Stomach (tissue), 9 donors: Measurements from ENCODE around the gene IL17RB. TPM values are rescaled to one million over a fixed set of nuclear protein-coding genes. Genes with fewer than 3 reads are reported as not detected.

Source experiments
- DNase-seq, 2 donors: peaks; one replicate each; pipeline versions ENCODE4 v3.0.0 to v3.0.0-alpha.2; 2013 to 2019
- H3K27ac ChIP-seq, 5 donors: fragments of 200-600 bp in 4 of 5; sonication (generic) in 4 of 5; one replicate each; pipeline ENCODE4 v1.5.1; 2013 to 2019; ENCODE audit warnings: mild to moderate bottlenecking in 1 of 5, moderate library complexity in 1 of 5
- H3K27me3 ChIP-seq, 3 donors: fragments of 200-600 bp; sonication (generic); one replicate each; pipeline ENCODE4 v1.5.1; 2017 to 2019; ENCODE audit warnings: mixed run types in 1 of 3
- H3K36me3 ChIP-seq, 4 donors: fragments of 200-600 bp; sonication (generic); 1 replicate in 3 of 4; 2 replicates in 1 of 4; pipeline ENCODE4 v1.5.1; 2016 to 2019
- H3K4me1 ChIP-seq, 4 donors: fragments of 200-600 bp; sonication (generic); one replicate each; pipeline ENCODE4 v1.5.1; 2016 to 2019
- H3K4me3 ChIP-seq, 4 donors: fragments of 200-600 bp; sonication (generic) in 3 of 4; one replicate each; pipeline ENCODE4 v1.5.1; 2016 to 2019; ENCODE audit warnings: mild to moderate bottlenecking in 1 of 4
- H3K9me3 ChIP-seq, 4 donors: fragments of 200-600 bp; sonication (generic); one replicate each; pipeline ENCODE4 v1.5.1; 2016 to 2019
- EP300 ChIP-seq: sonication (generic); formaldehyde crosslinking; IDR thresholded peaks from one replicate; pipeline ENCODE4 v1.6.1; 2017; ENCODE audit warnings: antibody characterized with exemption
- POLR2A ChIP-seq, 4 donors: fragments of 450-650 bp; IDR thresholded peaks; one replicate each; pipeline ENCODE4 v1.6.1; 2016; ENCODE audit warnings: antibody characterized with exemption in 4 of 4, control low read depth in 2 of 4, mild to moderate bottlenecking in 1 of 4, moderate library complexity in 1 of 4
- POLR2AphosphoS5 ChIP-seq, 3 donors: sonication (generic); formaldehyde crosslinking; IDR thresholded peaks; one replicate each; pipeline ENCODE4 v1.6.1; 2016; ENCODE audit warnings: antibody characterized with exemption in 3 of 3
- WGBS, 5 donors: extraction: QIAGEN DNeasy Blood & Tissue Kit in 3 of 5; methylation state at CpG; one replicate each; pipeline versions ENCODE4 v1.1.5 to v1.1.7; 2013 to 2018; 5-methylcytosine and 5-hydroxymethylcytosine counted together
- intact Hi-C: fragments of 100-400 bp; cut with DNase I; formaldehyde crosslinking; loops from one replicate; pipeline ENCODE4 v1.15.1; 2023; ENCODE audit warnings: low total_unique reads
- polyA plus RNA-seq, 3 donors: library from polyadenylated mRNA; stranded (reverse); fragments of 200-250 nt; gene quantifications; one replicate each; pipeline ENCODE4 v1.2.3, GENCODE V29; 2013
- total RNA-seq, 5 donors: library from RNA; depleted of rRNA; stranded (reverse); fragments of >200 nt; gene quantifications; one replicate each; pipeline versions ENCODE4 v1.1.0 to v1.2.3, GENCODE V29; 2014 to 2016
- TF ChIP-seq, protein P1 (sequence below), 7 experiments: fragments of 450-650 bp in 4 of 7; fragments of 200-600 bp in 3 of 7; sonication (generic) in 3 of 7; IDR thresholded peaks; one replicate each; pipeline ENCODE4 v1.5.1; 2016 to 2019; ENCODE audit warnings: antibody characterized with exemption in 7 of 7, control low read depth in 2 of 7, mild to moderate bottlenecking in 1 of 7
- donor health status: healthy with polysubstance abuse.
- donor health status: Bipolar disorder and iron deficiency.
- donor health status: healthy.

IL17RB gene
- total and polyA plus RNA-seq, 8 donors = 0.61 to 34.2 (median 3.5) TPM

DNA sequence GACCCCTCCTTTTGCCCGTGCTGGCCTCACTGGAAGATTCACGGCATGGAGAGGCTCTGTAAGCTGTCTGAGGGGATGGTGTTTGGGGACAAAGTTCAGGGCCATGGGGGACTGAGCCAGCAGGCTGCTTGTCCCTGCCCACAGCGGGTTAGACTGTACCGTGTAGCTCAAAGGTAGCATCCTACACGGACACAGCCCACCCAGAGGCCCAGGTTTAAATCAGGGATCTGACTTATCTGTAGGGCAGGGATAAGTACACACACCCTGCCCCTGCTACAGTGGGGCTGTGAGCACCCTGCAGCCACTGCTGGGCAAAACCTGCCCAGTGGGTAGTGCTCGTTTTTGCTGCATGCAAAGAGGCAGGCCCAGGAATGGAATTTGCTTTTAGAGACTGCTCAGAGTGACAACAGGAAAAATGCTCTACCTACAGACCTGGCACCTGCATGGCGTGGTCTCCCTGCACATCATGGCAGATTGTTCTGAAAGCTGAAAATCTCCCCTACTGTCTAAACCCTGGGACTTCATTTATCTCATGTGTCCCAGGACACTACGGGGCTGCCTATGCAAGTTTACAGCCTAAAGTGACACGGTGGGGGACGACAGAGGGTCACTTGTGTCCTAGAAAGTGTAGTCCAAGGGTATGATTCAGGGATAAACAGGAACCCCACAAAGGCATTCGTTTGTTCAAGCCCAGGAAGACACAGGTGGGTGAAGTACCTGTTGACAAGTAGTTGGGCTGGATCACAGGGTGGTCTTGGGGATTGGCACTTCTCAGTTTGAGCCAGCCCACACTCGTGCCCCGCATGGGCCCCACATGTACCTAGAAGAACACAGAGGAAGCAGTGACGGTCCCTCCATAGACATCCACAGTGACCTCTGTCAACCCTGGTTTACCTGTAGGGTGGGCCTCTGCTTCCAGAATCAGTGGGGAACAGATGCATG, 27.9 kb upstream of the IL17RB start:
- Histone ChIP-seq H3K4me3 (no peak overlapping the region), H3K27ac (no peak overlapping the region), H3K4me1 (no peaks in the 10 kb centered on the region), H3K36me3 (peaks cover 9 to 78% (median 75%) of the 10 kb centered on the region in 4 donors), H3K9me3 (no peaks in the 10 kb centered on the region), H3K27me3 (no peaks in the 10 kb centered on the region)
- 72 to 79% (median 79%) methylated on average over 12 to 14 of the region's 14 CpGs for WGBS, 5 donors
- intact Hi-C loops = no loop called here
- TF ChIP-seq POLR2AphosphoS5 (IDR thresholded peaks at IDR 0.05) (no peak), EP300 (no peak)
- TF ChIP-seq, protein P1, sequence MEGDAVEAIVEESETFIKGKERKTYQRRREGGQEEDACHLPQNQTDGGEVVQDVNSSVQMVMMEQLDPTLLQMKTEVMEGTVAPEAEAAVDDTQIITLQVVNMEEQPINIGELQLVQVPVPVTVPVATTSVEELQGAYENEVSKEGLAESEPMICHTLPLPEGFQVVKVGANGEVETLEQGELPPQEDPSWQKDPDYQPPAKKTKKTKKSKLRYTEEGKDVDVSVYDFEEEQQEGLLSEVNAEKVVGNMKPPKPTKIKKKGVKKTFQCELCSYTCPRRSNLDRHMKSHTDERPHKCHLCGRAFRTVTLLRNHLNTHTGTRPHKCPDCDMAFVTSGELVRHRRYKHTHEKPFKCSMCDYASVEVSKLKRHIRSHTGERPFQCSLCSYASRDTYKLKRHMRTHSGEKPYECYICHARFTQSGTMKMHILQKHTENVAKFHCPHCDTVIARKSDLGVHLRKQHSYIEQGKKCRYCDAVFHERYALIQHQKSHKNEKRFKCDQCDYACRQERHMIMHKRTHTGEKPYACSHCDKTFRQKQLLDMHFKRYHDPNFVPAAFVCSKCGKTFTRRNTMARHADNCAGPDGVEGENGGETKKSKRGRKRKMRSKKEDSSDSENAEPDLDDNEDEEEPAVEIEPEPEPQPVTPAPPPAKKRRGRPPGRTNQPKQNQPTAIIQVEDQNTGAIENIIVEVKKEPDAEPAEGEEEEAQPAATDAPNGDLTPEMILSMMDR (IDR thresholded peaks at IDR 0.05) = no peak
- peak in 1 of 2 donors; percentile 4 for DNase-seq

DNA sequence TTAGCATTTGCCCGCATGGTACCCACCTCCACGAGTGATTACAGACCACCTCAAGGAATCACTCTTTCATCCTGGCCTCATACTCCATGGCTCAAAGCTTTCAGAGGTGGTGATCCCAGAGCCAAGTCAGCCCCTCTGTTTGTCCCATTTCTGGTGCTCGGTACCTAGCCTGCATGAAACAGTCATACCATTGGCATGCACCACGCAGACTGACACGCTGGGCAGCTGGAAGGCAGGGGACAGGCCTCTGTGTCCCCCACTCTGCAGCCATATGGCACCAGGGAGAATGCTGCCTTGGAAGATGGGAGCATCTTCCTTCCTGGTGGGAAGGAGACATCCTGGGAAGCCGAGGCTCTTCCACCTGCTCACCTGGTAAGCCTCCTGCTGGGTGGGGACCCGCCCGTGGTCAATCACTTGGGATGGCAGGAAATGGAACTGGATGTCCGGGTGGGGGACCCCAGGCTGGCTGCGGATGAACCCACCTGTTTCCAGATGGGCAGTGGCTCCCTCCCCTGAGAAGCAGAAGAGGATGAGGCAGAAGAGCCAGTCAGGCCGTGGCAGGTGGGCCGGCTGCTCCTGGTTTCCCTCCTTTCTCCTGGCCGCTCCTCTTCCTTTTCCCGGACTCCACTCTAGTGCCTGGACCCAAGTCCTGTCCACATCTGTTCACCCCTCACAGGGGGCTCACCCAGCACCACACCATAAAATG, 27.1 kb upstream of the IL17RB start:
- WGBS, 5 donors = 82 to 96% (median 93%) methylated on average over 14 of the region's 14 CpGs
- no peak overlapping the region for H3K4me3 ChIP-seq
- H3K9me3 ChIP-seq = no peaks in the 10 kb centered on the region
- H3K27me3 ChIP-seq = no peaks in the 10 kb centered on the region
- no peaks in the 10 kb centered on the region for H3K4me1 ChIP-seq
- no peak overlapping the region for H3K27ac ChIP-seq
- peaks cover 9 to 82% (median 79%) of the 10 kb centered on the region in 4 donors for H3K36me3 ChIP-seq
- peak in 1 of 2 donors; percentile 11 for DNase-seq
- intact Hi-C loops = no loop called here
- no peak for TF ChIP-seq POLR2AphosphoS5 (IDR thresholded peaks at IDR 0.05)
- TF ChIP-seq POLR2A (IDR thresholded peaks at IDR 0.05) = no peak
- TF ChIP-seq EP300 = no peak
- TF ChIP-seq, protein P1 (IDR thresholded peaks at IDR 0.05) = no peak

GRCh38 chr3:53820084-53820483, 26.3 kb upstream of the IL17RB start:
- Histone ChIP-seq H3K9me3 (no peaks in the 10 kb centered on the region), H3K27ac (no peak overlapping the region), H3K4me1 (no peaks in the 10 kb centered on the region), H3K4me3 (no peak overlapping the region), H3K36me3 (peaks cover 9 to 80% (median 78%) of the 10 kb centered on the region in 4 donors), H3K27me3 (no peaks in the 10 kb centered on the region)
- DNase-seq = peak in 1 of 2 donors; percentile 9
- WGBS, 5 donors = 94 to 98% (median 95%) methylated on average over 5 of the region's 5 CpGs
- intact Hi-C loops = no loop called here
- TF ChIP-seq POLR2A (IDR thresholded peaks at IDR 0.05) = no peak
- TF ChIP-seq, protein P1 (IDR thresholded peaks at IDR 0.05) = no peak

- 82 to 88% (median 85%) methylated on average over 19 to 21 of the region's 21 CpGs for WGBS, 5 donors
- Histone ChIP-seq H3K4me1 (no peaks in the 10 kb centered on the region), H3K9me3 (no peaks in the 10 kb centered on the region), H3K4me3 (no peak overlapping the region), H3K27me3 (no peaks in the 10 kb centered on the region), H3K36me3 (peaks cover 9 to 74% (median 71%) of the 10 kb centered on the region in 4 donors), H3K27ac (no peak overlapping the region)
- TF ChIP-seq, protein P1 (IDR thresholded peaks at IDR 0.05) = no peak
- TF ChIP-seq EP300 = no peak
- TF ChIP-seq POLR2A (IDR thresholded peaks at IDR 0.05) = no peak
- no peak for TF ChIP-seq POLR2AphosphoS5 (IDR thresholded peaks at IDR 0.05)
- DNase-seq = peak in 1 of 2 donors; percentile 21
- intact Hi-C loops = no loop called here
Observed at GRCh38 chr3:53820756-53821580, 25.4 kb upstream of the IL17RB start.
